Ramos (cell line): ENCODE measurements around the gene FNDC3B.

Experiments
- in situ Hi-C: fragments of 300-500 bp; cut with MboI; formaldehyde crosslinking; loops from one replicate; pipeline ENCODE4 v1.14.3; 2022; ENCODE audit warnings: low sequenced_read_pairs; ENCODE audit not compliant: unreplicated experiment

FNDC3B gene

GRCh38 chr3:172177803-172178316, 138.5 kb downstream of the FNDC3B start:
- in situ Hi-C loops = no loop called here

GRCh38 chr3:172179680-172180399, 140.5 kb downstream of the FNDC3B start:
- in situ Hi-C loops = no loop called here

- in situ Hi-C loops = no loop called here
These were observed 141.1 kb downstream of the FNDC3B start for GRCh38 chr3:172180473-172180872.

DNA sequence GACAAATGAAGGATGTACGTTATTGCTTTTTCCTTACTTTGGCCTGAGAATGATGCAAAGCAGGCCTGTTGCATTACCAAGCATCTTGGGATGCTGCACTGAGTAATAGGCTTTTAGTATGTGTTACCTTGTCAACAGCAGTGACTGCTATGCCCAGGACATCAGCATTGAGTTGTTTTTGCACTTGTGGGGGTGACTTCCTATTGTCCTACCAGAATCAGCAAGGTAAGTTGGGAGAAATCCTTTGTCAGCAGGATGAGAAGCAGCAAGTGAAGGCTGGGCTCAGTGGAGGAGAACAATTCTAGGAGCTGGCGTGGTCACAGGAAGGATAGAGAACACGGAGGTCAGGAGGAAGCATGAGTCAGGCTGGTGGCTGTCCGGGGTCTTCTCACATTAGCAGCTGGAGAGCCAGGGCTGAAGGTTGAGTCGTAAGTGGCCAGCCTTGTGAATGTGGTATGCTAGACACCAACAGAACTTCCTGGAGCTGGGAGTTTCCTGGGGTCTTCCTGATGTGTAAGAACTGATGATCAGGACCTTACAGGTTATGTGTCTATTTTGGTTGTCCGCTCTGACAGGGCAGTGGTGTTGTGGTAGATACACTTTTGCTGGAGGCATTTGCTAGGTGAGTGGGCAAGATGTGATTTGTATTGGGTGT, 142.7 kb downstream of the FNDC3B start:
- in situ Hi-C loops = no loop called here

DNA sequence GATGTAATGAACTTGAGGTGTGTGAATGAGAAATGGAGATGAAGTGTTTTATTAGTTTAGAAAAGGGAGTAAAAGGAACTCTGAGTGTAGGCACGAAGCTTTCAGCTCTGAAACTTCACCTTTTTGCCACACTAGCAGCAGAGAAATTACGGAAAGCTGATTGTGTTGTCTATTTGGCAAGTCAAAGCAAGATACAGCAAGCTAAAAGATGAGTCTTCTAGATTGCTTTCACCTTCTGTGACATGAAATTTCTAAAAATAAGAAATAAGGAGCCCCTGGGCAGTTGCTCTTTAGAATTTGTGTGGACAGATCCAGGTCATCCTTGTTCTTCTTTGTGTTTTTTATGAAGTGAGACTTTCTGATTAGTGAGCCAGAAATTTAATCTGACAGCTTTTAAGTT, 143.4 kb downstream of the FNDC3B start:
- in situ Hi-C loops = no loop called here

DNA sequence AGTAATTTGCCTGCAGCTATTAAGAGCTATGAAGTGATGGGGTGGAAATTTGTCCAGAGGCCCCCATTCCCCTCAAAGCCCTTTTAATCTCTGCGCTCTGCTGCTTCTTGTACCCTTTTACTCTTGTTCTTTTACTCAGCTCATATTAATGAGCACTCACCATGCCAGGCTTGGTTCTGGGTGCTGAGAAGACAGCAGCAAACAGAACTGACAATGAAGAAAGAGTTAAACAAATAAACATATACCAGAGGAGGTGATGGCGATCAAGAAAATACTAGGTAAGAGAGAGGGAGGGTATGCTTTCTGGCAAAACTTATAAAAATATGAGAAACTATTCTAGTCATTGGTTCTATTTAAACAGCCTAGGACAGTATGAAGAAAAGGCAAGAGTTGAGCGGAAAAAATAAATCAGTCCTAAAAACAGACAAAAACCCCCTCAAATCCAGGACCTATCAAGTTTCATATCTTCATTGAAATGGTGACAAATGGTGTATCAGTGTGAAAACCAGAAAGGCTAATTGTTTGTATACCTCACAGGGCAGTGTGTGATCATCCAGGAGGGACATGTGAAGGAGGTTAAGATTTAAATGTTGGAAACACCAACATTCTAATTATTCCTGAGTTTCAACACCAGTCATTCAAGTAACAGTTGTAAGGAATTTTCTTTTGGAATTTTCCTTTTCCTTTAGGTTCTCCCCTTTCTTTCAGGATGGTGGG, 144.9 kb downstream of the FNDC3B start:
- in situ Hi-C loops = no loop called here

- in situ Hi-C loops = no loop called here
These were observed 146.5 kb downstream of the FNDC3B start for GRCh38 chr3:172185907-172186306.

DNA sequence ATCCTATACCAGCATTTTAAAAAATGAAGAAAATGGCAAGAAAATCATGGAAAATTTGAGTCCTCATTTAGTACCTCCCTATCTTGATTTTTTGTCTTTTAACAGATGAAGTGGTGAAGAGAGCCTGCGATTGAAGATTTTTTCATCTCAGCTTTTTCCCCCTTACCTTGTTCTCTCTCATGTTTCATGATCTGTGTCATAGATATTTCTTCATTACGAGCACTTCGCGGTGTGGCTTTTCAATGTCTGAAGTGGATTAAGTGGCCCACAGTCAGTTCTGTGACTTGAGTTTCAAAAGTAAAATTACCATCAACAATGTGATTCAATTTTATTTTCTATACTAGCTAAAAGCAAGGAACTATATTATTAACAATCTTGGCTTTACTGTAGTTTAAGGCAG, 147.2 kb downstream of the FNDC3B start:
- in situ Hi-C loops = no loop called here

DNA sequence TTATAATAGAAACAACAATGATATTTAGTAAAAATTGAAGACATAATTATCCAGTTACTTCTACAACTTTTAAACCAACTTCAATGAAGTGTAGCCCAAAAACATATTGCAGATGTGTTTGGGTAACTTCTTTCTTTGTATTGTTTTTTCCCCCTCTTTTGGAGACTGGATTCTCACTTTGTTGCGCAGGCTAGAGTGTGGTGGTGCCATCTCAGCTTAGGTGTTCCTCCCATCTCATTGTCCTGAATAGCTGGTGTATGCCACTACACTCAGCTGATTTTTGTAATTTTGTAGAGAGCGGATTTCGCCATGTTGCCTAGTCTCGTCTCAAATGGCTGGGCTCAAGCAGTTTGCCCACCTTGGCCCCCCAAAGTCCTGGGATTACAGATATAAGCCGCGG, 148.1 kb downstream of the FNDC3B start:
- in situ Hi-C loops = no loop called here

DNA sequence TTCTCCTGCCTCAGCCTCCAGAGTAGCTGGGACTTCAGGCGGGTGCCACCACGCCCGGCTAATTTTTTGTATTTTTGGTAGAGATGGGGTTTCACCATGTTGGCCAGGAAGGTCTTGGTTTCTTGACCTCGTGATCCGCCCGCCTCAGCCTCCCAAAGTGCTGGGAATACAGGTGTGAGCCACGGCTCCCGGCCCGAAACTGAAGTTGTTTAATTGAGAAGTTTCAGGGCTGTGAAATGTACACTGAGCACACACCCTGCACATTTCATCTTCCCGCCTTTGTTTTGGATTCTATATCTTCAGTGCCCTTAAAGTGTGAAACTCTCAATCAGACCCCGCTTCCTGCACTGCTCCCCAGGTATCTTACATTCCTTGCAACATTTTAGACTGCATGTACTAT, 149.1 kb downstream of the FNDC3B start:
- in situ Hi-C loops = no loop called here

GRCh38 chr3:172189213-172189612, 149.8 kb downstream of the FNDC3B start:
- in situ Hi-C loops = no loop called here

- in situ Hi-C loops = no loop called here
These were observed 150.7 kb downstream of the FNDC3B start for GRCh38 chr3:172189987-172190603.

GRCh38 chr3:172190980-172191379, 151.6 kb downstream of the FNDC3B start:
- in situ Hi-C loops = no loop called here

GRCh38 chr3:172191629-172192028, 152.3 kb downstream of the FNDC3B start:
- in situ Hi-C loops = no loop called here

DNA sequence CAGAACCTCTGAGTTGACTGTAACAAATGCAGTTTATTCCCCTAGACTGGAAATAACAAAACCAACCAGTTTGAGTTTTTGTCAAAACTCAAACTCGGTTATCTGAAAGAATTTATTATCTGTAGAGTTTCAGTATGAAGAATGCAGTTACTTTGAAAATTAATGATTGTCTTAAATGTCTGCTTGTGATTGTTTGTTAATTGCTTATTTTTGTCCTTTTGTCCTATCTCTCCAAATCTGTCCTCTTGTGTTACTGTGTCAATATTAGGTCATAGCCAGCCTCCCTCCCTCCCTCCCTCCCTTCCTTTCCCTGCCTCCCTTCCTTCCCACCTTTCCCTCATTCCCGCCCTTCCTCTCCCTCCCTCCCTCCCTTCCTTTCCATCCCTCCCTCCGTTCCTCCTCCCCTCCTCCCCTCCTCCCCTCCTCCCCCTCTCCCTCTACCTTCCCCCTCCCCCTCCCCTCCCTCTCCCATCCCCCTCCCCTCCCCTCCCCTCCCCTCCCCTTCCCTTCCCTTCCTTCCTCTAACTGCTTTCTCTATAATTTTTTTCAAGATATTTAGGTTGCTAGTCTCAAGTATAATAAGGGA, 153.5 kb downstream of the FNDC3B start:
- in situ Hi-C loops = no loop called here

- in situ Hi-C loops = no loop called here
These were observed 154.1 kb downstream of the FNDC3B start for GRCh38 chr3:172193436-172193835.

DNA sequence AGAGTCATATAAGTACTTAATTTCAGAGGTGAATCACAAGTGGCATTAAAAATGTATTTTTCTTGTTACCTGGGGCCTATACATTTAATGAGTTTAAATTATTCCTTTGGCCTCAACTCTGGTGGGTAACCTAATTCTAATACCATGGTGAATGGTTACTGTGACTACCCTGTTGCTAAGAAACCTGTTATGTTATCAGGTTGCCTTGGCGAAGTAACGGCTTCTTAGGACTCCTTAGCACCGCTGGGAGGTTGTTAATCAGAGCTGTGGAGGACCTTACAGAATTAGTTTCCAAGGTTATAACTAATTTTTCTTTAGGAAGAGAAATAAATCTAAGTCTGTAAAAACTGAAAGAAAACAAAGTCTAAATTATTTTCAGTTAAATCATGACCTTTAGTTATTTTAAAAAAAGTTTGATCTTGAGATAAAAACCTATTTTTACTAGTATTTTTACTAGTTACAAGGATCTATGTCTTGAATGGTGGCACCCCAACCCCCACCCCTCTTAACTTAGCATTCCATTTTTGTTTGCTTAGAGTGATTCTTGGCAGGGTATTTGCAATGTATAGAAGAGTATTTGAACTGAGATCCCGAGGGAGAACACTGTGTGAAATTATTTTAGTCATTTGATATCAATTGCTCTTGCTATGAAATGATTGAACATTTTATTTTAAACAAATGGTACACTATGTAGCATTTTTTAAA, 155.5 kb downstream of the FNDC3B start:
- in situ Hi-C loops = no loop called here

- in situ Hi-C loops = no loop called here
These were observed 156.0 kb downstream of the FNDC3B start for GRCh38 chr3:172195407-172195754.

GRCh38 chr3:172197344-172197743, 158.0 kb downstream of the FNDC3B start:
- in situ Hi-C loops = no loop called here

DNA sequence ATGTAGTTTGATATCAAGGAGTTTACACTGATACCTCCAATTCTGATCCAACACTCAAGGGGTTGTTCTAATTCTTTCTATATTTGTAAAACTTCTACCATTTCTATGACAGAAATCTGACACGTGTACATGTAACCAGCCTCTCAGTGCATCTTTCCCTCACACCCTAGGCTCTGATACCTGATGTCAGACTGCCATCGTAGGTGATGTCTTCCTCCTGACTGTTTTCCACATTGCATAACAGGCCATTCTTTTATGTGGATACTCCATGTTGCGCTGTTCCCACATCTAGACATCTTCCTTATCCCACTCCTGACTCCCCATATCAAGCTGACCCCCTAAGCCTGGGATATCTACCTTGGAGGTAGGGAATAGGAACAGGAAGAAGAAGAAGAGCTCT, 159.1 kb downstream of the FNDC3B start:
- in situ Hi-C loops = no loop called here
